Astrocyte of the spinal cord (primary cell): Measurements from ENCODE around the gene NEU1.

ENCODE experiments used
- DNase-seq: peaks from one replicate; pipeline ENCODE4 v3.0.0; 2011; ENCODE audit warnings: low read depth, low spot score
- H3K4me3 ChIP-seq: 2 replicates; pipeline ENCODE4 v1.5.1; 2011; ENCODE audit warnings: low read depth, mild to moderate bottlenecking, low read length, moderate library complexity
- in situ Hi-C: cut with HindIII; loops from 2 replicates; pipeline ENCODE4 v1.10.0; 2017; ENCODE audit warnings: low sequenced_read_pairs
- TF ChIP-seq, protein P1 (sequence below): IDR thresholded peaks from 2 replicates; pipeline ENCODE4 v1.5.1; 2012; ENCODE audit warnings: low read depth, mild to moderate bottlenecking, low read length, inconsistent platforms

Gene NEU1

DNA sequence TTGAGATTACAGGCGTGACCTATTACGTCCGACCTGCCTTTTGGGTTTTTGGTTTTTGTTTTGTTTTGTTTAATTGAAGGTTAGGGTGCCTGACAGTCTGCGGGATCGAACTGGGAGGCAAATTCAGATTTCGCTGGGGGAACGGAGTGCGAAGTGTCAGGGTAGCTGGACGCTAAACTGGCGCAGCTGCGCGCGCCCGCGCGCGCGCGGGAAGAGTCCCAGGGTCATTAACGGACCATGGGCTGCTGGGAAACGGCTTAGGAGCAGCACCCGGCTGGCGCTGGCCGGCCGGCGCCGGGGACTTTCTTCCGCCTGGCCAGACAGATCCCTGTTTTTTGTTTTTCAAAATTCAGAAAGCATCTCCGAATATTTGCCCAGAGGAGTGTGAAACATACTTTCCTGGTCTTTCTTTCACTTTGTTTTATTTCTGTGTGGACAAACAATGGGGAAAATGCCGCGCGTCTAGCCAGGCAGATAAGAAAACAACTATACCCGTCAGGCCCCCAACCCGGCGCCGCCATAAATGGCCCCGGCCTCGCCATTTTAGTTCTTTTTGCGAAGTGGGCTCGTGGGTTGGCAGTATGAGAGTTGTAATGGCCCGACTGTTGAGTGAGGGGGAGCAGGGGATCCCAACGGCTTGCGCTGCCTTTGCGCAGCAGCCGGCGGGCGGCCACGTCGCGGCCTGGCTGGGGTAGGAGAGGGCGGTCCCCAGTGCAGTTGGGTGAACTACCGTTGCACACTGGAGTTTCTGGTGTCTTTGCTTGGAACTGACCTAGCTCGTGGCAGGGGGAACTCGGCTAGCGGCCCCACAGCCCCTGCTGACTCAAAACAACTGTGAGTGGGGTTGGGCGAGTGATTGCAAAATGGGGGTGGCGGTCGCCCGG is 28.0 kb downstream of the NEU1 start:
- TF ChIP-seq, protein P1, sequence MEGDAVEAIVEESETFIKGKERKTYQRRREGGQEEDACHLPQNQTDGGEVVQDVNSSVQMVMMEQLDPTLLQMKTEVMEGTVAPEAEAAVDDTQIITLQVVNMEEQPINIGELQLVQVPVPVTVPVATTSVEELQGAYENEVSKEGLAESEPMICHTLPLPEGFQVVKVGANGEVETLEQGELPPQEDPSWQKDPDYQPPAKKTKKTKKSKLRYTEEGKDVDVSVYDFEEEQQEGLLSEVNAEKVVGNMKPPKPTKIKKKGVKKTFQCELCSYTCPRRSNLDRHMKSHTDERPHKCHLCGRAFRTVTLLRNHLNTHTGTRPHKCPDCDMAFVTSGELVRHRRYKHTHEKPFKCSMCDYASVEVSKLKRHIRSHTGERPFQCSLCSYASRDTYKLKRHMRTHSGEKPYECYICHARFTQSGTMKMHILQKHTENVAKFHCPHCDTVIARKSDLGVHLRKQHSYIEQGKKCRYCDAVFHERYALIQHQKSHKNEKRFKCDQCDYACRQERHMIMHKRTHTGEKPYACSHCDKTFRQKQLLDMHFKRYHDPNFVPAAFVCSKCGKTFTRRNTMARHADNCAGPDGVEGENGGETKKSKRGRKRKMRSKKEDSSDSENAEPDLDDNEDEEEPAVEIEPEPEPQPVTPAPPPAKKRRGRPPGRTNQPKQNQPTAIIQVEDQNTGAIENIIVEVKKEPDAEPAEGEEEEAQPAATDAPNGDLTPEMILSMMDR: no peak
- peak overlapping the region; percentile 79 for H3K4me3 ChIP-seq
- in situ Hi-C loops: no loop called here
- DNase-seq: peak; percentile 89

DNA sequence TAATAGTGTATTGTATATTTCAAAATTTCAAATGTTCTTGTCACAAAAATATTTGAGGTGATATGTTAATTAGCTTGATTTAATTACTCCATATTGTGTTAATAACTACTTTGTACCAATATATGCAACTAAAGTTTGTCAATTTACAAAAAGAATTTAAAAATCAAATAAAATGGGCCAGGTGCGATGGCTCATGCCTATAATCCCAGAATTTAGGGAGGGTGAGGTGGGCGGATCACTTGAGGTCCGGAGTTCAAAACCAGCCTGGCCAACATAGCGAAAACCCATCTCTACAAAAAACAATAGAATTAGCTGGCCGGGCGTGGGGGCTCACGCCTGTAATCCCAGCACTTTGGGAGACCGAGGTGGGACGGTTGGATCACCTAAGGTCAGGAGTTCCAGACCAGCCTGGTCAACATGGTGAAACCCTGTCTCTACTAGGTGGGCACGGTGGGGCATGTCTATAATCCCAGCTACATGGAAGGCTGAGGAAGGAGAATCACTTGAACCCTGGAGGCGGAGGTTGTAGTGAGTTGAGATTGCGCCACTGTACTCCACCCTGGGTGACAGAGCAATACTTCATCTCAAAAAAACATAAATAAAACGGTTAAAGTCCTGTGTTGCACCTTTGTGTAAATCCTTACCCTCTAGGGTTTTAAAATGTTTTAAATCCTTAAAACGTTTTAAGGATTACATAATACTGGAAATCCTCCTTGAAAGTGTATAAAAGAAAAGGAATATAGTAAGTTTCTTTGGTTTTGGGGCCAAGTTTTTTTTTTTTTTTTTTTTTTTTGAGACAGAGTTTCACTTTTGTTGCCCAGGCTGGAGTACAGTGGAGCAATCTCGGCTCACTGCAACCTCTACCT is 31.0 kb downstream of the NEU1 start:
- H3K4me3 ChIP-seq: peak overlapping the region; percentile 72
- in situ Hi-C loops: no loop called here
- TF ChIP-seq, protein P1: no peak
- DNase-seq: no peak

DNA sequence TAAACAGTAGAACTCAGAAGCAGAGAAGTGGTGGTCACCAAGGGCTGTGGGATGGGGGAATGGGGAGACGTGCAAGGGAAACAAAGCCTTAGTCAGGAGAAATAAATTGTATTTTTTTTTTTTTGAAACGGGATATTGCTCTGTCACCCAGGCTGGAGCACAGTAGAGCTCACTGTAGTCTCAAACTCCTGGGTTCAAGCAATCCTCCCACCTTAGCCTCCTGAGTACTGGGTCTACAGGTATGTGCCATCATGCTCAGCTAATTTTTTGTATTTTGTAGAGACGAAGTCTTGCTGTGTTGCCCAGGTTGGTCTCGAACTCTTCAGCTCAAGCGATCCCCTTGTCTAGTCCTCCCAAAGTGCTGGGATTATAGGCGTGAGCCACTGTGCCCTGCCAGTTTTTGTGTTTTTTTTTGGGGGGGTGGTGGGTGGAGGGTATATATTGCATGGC is 31.7 kb downstream of the NEU1 start:
- TF ChIP-seq, protein P1: no peak
- in situ Hi-C loops: no loop called here
- peak overlapping the region; percentile 72 for H3K4me3 ChIP-seq
- DNase-seq: no peak

DNA sequence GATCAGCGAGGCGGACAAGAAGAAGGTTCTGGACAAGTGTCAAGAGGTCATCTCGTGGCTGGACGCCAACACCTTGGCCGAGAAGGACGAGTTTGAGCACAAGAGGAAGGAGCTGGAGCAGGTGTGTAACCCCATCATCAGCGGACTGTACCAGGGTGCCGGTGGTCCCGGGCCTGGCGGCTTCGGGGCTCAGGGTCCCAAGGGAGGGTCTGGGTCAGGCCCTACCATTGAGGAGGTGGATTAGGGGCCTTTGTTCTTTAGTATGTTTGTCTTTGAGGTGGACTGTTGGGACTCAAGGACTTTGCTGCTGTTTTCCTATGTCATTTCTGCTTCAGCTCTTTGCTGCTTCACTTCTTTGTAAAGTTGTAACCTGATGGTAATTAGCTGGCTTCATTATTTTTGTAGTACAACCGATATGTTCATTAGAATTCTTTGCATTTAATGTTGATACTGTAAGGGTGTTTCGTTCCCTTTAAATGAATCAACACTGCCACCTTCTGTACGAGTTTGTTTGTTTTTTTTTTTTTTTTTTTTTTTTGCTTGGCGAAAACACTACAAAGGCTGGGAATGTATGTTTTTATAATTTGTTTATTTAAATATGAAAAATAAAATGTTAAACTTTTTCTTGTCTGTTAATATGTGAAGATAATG is 32.9 kb downstream of the NEU1 start:
- peak; percentile 69 for DNase-seq
- TF ChIP-seq, protein P1: peak; percentile 24
- peak overlapping the region; percentile 72 for H3K4me3 ChIP-seq
- in situ Hi-C loops: no loop called here

DNA sequence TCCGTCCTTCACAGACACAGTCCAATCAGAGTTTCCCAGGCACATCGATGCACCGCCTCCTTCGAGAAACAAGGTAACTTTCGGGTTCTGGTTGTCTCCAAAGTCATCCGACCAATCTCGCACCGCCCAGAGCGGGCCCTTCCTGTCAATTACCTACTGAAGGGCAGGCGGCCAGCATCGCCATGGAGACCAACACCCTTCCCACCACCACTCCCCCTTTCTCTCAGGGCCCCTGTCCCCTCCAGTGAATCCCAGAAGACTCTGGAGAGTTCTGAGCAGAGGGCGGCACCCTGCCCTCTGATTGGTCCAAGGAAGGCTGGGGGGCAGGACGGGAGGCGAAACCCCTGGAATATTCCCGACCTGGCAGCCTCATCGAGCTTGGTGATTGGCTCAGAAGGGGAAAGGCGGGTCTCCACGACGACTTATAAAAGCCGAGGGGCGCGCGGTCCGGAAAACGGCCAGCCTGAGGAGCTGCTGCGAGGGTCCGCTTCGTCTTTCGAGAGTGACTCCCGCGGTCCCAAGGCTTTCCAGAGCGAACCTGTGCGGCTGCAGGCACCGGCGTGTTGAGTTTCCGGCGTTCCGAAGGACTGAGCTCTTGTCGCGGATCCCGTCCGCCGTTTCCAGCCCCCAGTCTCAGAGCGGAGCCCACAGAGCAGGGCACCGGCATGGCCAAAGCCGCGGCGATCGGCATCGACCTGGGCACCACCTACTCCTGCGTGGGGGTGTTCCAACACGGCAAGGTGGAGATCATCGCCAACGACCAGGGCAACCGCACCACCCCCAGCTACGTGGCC is 35.1 kb downstream of the NEU1 start, which contains the start of gene HSPA1B:
TSS of gene HSPA1B (plus strand) at position 453 of the 794 bp plus-strand sequence. CDS start at position 666, 213 bp downstream.
- in situ Hi-C loops: no loop called here
- TF ChIP-seq, protein P1: no peak
- peak within 1 kb of the TSS; percentile 76 for H3K4me3 ChIP-seq
- peak; percentile 100 for DNase-seq
